Measurements from ENCODE around the gene MAPK10.
"Not testable (repeated sequence)": the region's sequence is repeated elsewhere in the genome, so short reads cannot be mapped to it uniquely, and the experiment has no call there.

MAPK10 gene

GRCh38 chr4:86099348-86099747 lies 260.5 kb downstream of the MAPK10 start:
- no peak for DNase-seq

DNA sequence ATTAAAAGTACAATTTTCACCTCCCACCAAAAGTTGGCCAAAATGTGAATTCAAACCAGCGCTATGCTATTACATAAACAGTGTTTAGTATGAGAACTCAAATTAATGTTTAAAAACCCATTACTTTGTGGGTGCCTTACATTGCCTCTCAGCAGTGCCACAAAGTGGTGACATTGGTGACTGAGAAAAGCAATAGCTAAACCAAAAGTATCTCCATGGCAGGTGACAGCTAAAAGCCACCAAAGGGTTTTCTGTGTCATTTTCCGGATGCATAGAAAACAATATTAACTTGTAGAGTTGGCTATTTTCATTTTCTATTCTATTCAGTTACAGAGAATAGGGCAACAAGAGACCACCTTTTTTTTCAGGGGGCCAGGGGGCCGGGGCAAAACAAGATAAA lies 261.2 kb downstream of the MAPK10 start:
- no peak for DNase-seq

DNA sequence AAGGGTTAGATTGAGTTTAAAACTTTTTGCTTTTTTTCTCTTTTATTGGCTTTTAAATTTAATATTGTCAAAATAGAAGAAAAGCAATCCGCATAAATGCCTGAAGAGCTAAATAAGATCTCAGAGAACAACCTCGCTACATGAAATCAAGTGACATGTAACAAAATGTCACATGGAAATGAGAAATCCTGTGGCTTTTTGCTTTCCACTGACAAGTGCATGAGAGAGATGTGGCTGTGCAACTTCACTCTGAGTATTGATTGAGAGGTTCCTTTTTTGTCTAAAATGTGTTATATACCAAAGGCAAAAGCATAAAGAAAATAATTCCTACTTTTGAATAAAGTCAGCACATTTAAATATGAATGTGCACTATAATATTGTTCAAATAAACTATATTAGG lies 263.5 kb downstream of the MAPK10 start:
- DNase-seq: no peak

GRCh38 chr4:86092684-86093083 lies 267.2 kb downstream of the MAPK10 start:
- DNase-seq: no peak

- DNase-seq: no peak
These were observed 268.7 kb downstream of the MAPK10 start for GRCh38 chr4:86091201-86091600.

DNA sequence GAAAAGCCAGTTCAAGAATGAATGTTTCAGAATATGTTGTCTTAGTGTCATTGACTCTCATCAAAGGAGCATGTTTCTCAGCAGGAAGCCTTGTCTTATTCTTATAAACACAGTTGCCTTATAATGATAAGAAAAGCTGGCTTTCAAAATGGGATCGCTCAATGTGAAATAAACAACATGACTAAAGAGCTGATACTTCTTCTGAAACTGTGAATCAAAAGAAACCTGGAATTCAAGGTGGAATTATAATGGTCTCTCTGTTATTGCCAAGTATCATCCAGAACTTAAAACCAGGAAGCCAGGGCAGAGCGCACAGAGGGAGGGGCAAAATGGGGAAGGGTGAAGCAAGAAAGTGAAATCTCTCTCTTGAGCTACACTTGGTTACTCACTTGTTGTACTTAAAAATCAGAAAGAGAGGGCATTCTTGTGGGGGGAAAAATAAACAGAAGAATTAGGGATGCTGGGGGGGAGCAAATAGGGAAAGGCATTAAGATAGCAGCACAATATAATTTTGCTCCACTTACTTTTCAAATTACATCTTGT lies 270.0 kb downstream of the MAPK10 start:
- DNase-seq: no peak

GRCh38 chr4:86089053-86089452 lies 270.8 kb downstream of the MAPK10 start:
- DNase-seq: no peak

GRCh38 chr4:86075796-86076195 lies 284.1 kb downstream of the MAPK10 start:
- not testable (repeated sequence) for DNase-seq

- no peak for DNase-seq
These were observed 299.5 kb downstream of the MAPK10 start for GRCh38 chr4:86060341-86060740.

DNA sequence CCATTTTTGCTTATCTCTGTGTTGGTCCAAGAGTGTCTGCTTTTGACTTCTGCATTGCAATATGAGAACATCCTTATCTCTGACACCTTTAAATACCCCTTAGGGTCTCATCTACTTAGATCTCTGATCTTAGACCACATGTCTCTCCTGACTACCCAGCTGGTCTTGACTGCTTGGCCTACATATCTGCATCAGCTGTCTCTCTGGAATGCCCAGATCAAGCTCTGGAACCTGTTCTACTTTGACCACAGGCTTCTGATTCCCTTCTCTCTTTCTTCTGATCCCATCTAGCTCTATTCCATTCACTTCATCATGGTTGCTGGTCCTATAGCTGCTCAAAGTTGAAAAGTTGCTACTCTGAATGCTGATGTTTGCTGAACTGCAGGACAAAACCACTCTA lies 301.2 kb downstream of the MAPK10 start:
- no peak for DNase-seq

GRCh38 chr4:86055898-86056297 lies 304.0 kb downstream of the MAPK10 start:
- no peak for DNase-seq

DNA sequence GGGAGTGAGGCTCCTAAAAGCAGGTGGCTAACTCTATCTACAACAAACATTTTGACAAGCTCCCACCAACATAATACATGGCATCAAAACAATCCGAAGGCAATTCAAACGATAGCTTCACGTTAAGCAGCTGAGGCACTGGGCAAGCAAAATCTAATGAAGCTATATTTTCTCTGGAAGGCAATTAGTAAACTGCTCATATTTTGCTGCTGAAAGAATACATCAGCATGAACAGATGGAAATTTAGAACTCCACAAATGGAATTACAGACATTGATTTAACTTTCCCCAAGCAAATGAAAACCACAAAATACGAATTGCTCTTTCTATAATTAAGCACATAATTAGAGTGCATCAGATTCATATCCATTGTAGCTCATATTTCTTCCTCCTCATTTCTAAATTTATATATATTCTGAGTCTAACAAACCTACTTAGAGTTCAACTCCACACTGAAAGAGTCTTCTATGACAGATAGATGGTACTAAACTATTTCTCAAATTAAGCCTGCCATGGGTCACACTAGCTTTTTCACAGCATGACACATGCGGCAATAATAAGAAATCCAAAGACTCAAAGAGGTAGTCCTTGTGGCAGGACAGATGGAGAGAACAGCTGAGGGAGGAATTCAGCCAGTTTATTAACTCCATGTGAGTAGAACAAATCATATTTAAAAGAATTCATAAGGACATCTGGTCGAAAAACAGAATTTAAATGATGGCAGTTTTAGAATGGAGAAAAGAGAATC lies 305.4 kb downstream of the MAPK10 start:
- DNase-seq: peak; percentile 70

GRCh38 chr4:86050496-86050895 lies 309.4 kb downstream of the MAPK10 start:
- no peak for DNase-seq

GRCh38 chr4:86048426-86048825 lies 311.4 kb downstream of the MAPK10 start:
- DNase-seq: no peak

- DNase-seq: no peak
These were observed 315.3 kb downstream of the MAPK10 start for GRCh38 chr4:86044593-86044985.

- peak; percentile 64 for DNase-seq
These were observed 315.9 kb downstream of the MAPK10 start for GRCh38 chr4:86043755-86044592.

GRCh38 chr4:86038037-86038436 lies 321.8 kb downstream of the MAPK10 start:
- DNase-seq: no peak

- DNase-seq: no peak
These were observed 323.1 kb downstream of the MAPK10 start for GRCh38 chr4:86036736-86037135.

- no peak for DNase-seq
These were observed 324.2 kb downstream of the MAPK10 start for GRCh38 chr4:86035688-86036087.

DNA sequence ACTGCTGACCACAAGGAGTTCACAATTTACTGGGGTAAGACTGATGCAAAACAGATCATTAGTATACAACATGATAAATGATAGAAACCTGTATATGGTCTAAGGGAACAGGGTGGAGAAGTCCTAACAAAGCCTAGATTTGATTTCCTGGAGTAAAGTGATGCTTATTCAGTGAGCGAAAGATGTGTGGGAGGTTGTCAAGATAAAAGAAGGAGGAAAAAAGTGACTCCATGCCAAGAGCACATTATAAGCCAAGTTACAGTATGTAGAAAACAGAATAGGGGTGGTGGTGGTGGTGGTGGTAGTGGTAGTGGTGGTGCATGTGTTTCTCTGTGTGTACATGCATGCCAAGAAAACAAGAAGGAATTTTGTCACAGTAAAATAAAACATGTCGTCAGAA lies 325.2 kb downstream of the MAPK10 start:
- no peak for DNase-seq

DNA sequence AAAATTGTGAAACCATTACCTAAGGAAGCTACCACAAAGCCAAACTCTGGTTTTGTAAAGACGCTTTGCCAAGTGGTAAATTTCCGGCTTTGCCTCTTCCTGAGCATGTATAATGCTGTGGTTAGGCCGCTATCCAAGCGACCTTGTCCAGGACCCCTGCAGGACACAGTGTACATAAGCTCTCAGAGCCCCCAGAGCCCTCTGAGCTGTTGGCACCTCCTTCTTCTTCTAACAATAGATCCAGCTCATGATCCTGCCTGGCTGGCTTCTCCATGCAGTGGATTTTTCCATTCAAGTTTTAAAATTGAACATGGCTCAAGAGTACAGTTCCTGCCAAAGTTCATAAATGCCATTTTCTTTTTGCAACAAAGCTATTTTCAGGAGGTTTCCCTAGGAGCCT lies 326.7 kb downstream of the MAPK10 start:
- DNase-seq: no peak

DNA sequence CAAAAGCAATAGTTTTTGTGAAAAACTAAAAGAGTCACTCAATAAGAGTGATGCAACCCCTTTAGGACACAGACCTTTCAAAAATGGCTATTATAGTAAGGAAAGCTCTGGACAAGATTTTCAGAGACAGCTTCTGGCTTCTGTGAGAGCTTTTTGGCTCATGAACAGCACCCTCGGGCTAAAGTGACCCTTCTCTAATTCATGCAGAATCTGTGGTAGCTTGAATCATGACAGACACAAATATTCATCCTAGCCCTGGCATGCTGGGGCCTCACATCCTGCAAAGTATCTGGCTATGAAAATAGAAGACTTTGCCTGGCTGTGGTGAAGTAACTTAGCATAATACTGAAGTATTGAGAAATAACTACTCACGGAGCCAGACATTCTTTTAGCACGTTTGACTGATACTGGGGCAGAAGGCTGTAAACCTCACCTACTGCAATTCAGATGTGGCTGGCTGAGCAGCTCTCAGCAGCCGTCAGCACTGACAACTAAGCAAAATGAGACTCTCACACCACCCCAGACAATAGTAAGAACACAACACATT lies 327.3 kb downstream of the MAPK10 start:
- no peak for DNase-seq

- no peak for DNase-seq
These were observed 327.9 kb downstream of the MAPK10 start for GRCh38 chr4:86031927-86032326.

DNA sequence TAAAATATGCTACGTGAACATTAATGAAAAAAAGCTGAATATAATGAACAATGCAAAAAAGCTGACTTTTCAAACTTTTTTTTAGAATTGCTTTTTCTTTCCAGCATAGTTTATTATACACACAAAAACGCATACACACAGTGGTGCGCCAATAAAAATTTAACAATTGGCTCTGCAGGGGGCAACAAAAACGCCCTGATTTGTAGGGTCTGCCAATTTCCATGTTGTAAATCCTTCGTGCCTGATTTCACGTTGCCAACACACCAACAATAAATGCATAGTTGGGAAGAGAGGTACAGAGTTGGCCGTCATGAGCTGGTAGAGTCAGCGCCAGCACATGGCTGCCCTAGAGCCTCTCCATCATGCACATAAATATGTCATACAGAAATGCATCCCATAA lies 333.1 kb downstream of the MAPK10 start:
- DNase-seq: no peak

Measured in NCI-H1694 (cell line).